GM19043 (cell line): ENCODE data around the gene TRIM4.

Experiments
- ATAC-seq: cut with Tn5 transposase; IDR thresholded peaks from one replicate; pipeline ENCODE4 v1.9.1; 2021; ENCODE audit warnings: low read depth; ENCODE audit not compliant: unreplicated experiment

Gene TRIM4

GRCh38 chr7:99848420-99849216 lies 70.7 kb downstream of the TRIM4 start:
- ATAC-seq: no peak

GRCh38 chr7:99844328-99844727 lies 75.0 kb downstream of the TRIM4 start:
- no peak for ATAC-seq

GRCh38 chr7:99843808-99844207 lies 75.5 kb downstream of the TRIM4 start:
- no peak for ATAC-seq

- ATAC-seq: no peak
Measured at GRCh38 chr7:99842926-99843325, 76.4 kb downstream of the TRIM4 start.
